A673 (cell line): ENCODE measurements around the gene PACRG.

Experiments used
- EZH2 ChIP-seq: fragments of 200-600 bp; sonication (generic); IDR thresholded peaks from 2 replicates; pipeline ENCODE4 v1.6.1; 2017; ENCODE audit warnings: borderline replicate concordance, low read depth, mild to moderate bottlenecking, mixed read lengths, antibody characterized with exemption, low read length; ENCODE audit not compliant: poor library complexity, severe bottlenecking
- TF ChIP-seq, protein P1 (sequence below): fragments of 300-800, 200-600 bp; sonication (generic); conservative IDR thresholded peaks from 2 replicates; pipeline ENCODE4 v1.5.1; 2017; ENCODE audit warnings: low read depth, mild to moderate bottlenecking, antibody characterized with exemption, low read length, moderate library complexity, mixed read lengths

DNA sequence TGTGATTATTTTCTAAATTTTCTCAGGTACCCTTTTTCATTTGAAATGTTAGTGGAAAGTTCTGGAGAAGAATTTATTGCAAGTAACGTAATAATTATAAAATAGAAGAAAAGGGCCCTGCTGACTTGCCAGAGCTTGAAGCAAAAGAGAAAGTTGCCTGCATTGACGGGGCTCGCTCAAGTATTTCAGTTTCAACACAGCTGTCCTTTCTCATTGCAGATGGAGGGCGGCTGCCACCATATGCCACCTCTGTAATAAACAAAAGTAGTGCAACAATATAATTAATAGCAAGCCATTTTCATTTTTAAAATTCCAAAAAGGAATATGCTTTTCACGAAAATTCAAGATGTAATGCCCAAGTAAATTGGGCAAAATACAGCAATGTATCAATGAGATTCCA lies 246.2 kb downstream of the PACRG start:
- TF ChIP-seq, protein P1, sequence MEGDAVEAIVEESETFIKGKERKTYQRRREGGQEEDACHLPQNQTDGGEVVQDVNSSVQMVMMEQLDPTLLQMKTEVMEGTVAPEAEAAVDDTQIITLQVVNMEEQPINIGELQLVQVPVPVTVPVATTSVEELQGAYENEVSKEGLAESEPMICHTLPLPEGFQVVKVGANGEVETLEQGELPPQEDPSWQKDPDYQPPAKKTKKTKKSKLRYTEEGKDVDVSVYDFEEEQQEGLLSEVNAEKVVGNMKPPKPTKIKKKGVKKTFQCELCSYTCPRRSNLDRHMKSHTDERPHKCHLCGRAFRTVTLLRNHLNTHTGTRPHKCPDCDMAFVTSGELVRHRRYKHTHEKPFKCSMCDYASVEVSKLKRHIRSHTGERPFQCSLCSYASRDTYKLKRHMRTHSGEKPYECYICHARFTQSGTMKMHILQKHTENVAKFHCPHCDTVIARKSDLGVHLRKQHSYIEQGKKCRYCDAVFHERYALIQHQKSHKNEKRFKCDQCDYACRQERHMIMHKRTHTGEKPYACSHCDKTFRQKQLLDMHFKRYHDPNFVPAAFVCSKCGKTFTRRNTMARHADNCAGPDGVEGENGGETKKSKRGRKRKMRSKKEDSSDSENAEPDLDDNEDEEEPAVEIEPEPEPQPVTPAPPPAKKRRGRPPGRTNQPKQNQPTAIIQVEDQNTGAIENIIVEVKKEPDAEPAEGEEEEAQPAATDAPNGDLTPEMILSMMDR = no peak
- TF ChIP-seq EZH2 = no peak
